ENCODE measurements around the gene ANKFY1.

DNA sequence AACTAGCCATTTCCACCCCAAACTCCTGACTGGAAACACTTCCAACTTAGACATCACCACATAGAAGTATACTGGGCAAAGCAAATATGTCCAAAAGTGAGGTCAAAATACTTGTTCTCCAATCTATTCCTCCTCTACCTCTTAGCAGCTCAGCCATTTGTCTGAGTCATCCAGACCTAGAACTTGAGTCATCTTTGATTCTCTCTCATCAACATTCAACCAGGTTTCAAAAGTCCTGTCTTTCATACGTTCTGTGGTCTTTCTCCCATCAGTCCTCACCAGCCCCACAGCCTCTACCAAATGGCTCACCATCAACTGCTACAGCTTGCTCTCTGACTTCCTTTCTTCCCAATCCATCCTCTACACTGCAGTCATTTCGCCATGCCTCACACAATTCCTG, 6.8 kb downstream of the ANKFY1 start:
- TF ChIP-seq, protein P1, sequence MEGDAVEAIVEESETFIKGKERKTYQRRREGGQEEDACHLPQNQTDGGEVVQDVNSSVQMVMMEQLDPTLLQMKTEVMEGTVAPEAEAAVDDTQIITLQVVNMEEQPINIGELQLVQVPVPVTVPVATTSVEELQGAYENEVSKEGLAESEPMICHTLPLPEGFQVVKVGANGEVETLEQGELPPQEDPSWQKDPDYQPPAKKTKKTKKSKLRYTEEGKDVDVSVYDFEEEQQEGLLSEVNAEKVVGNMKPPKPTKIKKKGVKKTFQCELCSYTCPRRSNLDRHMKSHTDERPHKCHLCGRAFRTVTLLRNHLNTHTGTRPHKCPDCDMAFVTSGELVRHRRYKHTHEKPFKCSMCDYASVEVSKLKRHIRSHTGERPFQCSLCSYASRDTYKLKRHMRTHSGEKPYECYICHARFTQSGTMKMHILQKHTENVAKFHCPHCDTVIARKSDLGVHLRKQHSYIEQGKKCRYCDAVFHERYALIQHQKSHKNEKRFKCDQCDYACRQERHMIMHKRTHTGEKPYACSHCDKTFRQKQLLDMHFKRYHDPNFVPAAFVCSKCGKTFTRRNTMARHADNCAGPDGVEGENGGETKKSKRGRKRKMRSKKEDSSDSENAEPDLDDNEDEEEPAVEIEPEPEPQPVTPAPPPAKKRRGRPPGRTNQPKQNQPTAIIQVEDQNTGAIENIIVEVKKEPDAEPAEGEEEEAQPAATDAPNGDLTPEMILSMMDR (IDR thresholded peaks at IDR 0.05; ENCODE audit: poor library complexity) = no peak
- no peak for TF ChIP-seq EZH2phosphoT487 (IDR thresholded peaks at IDR 0.05; ENCODE audit: low read depth, severe bottlenecking, unreplicated experiment)

Measured in hepatocyte (in vitro differentiated cells).